ENCODE results near the gene PARVA.

DNA sequence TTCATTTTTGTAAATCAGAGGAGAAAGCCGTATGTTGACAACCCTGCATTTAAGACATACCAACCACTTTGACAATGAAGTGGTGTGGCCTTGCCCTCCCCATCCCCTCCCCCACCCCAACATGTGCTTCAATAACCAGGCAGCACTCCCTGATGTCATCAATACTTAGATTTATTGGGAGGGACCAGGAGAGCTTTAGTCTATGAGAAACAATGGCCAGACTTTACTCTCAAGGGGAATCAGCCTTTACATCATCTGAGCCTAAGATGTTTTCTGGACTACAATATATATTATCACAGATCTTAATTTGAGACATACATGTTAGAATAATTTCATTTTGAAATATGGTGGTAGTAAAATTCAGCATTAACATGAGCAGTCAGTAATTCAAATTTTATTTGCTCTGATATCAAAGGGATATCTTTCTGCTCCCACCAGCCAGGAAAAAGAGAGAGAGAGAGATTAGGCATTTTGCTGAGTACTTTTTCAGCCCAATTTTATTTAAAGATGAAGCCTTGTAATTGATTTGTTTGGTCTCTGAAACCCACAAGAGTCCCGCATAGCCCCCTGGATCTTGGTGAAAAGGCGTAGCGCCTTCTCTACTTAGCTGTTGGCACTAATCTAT lies 38.1 kb downstream of the PARVA start:
- TF ChIP-seq, protein P1, sequence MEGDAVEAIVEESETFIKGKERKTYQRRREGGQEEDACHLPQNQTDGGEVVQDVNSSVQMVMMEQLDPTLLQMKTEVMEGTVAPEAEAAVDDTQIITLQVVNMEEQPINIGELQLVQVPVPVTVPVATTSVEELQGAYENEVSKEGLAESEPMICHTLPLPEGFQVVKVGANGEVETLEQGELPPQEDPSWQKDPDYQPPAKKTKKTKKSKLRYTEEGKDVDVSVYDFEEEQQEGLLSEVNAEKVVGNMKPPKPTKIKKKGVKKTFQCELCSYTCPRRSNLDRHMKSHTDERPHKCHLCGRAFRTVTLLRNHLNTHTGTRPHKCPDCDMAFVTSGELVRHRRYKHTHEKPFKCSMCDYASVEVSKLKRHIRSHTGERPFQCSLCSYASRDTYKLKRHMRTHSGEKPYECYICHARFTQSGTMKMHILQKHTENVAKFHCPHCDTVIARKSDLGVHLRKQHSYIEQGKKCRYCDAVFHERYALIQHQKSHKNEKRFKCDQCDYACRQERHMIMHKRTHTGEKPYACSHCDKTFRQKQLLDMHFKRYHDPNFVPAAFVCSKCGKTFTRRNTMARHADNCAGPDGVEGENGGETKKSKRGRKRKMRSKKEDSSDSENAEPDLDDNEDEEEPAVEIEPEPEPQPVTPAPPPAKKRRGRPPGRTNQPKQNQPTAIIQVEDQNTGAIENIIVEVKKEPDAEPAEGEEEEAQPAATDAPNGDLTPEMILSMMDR (IDR thresholded peaks at IDR 0.05; ENCODE audit: low read depth, low read length, poor library complexity, severe bottlenecking), result no peak
- no peak for TF ChIP-seq EZH2phosphoT487 (IDR thresholded peaks at IDR 0.05; ENCODE audit: borderline replicate concordance, low read length)
